ENCODE results near the gene GSTK1.

Gene GSTK1

GRCh38 chr7:143300959-143301935, 38.0 kb downstream of the GSTK1 start:
- no peak for DNase-seq

DNA sequence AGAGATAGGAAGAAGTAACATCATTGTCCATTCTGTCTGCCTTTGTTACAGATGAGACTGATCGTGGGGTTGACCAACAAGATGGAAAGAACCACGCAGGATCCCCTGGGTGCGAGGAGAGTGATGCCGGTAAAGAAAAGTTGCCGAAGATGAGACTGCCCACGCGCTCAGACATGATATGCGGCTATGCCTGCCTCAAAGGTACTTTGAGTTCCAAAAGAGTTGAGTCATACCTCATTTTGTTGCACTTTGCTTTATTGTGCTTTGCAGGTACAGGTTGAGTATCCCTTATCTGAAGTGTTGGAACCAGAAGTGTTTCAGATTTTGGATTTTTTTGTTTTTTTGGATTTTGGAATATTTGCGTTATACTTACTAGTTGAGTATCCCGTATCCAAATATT, 40.5 kb downstream of the GSTK1 start:
- no peak for DNase-seq

DNA sequence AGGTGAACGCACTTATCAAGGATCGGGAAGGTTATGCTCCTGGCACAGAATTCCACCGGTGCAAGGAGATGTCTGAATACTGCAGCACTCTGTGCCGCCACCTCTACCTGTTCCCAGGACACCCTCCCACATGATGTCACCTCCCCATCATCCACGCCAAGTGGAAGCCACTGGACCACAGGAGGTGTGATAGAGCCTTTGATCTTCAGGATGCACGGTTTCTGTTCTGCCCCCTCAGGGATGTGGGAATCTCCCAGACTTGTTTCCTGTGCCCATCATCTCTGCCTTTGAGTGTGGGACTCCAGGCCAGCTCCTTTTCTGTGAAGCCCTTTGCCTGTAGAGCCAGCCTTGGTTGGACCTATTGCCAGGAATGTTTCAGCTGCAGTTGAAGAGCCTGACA, 41.7 kb downstream of the GSTK1 start:
- DNase-seq: no peak

DNA sequence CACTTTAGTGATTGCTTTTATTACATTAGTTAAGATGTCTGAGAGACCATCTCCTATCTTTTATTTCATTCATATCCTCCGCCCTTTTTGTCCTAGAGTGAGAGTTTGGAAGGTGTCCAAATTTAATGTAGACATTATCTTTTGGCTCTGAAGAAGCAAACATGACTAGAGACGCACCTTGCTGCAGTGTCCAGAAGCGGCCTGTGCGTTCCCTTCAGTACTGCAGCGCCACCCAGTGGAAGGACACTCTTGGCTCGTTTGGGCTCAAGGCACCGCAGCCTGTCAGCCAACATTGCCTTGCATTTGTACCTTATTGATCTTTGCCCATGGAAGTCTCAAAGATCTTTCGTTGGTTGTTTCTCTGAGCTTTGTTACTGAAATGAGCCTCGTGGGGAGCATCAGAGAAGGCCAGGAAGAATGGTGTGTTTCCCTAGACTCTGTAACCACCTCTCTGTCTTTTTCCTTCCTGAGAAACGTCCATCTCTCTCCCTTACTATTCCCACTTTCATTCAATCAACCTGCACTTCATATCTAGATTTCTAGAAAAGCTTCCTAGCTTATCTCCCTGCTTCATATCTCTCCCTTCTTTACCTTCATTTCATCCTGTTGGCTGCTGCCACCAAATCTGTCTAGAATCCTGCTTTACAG, 42.3 kb downstream of the GSTK1 start:
- DNase-seq: peak; percentile 50

GRCh38 chr7:143308632-143309031, 45.4 kb downstream of the GSTK1 start:
- no peak for DNase-seq

GRCh38 chr7:143314127-143314526, 50.9 kb downstream of the GSTK1 start:
- no peak for DNase-seq

GRCh38 chr7:143315776-143316175, 52.5 kb downstream of the GSTK1 start, which contains the start of gene CLCN1:
Gene CLCN1, plus strand, starts transcription at chr7:143316111. Its CDS starts 102 bp downstream, at chr7:143316213.
- no peak for DNase-seq

- DNase-seq: no peak
These were observed 53.3 kb downstream of the GSTK1 start for GRCh38 chr7:143316492-143316891.

- no peak for DNase-seq
These were observed 55.4 kb downstream of the GSTK1 start for GRCh38 chr7:143318661-143319060.
